DOHH2 (cell line): ENCODE results near the gene GLDC.

ENCODE experiments used
- H3F3A ChIP-seq: fragments of 200-600 bp; sonication (generic), shearing (Covaris generic); 2 replicates; pipeline ENCODE4 v1.6.0; 2016; ENCODE audit warnings: antibody characterized with exemption, mild to moderate bottlenecking; ENCODE audit not compliant: control insufficient read depth, insufficient read depth
- H3K27ac ChIP-seq: fragments of 200-600 bp; sonication (generic); 2 replicates; pipeline ENCODE4 v1.5.1; 2014; ENCODE audit warnings: low read depth, mild to moderate bottlenecking, low read length, moderate library complexity
- H3K27me3 ChIP-seq: fragments of 200-600 bp; sonication (generic); 2 replicates; pipeline ENCODE4 v1.6.1; 2014; ENCODE audit warnings: mild to moderate bottlenecking, low read length, mixed read lengths; ENCODE audit not compliant: control insufficient read depth
- H3K36me3 ChIP-seq: fragments of 200-600 bp; sonication (generic); 2 replicates; pipeline ENCODE4 v1.6.1; 2014; ENCODE audit warnings: mild to moderate bottlenecking, low read length, moderate library complexity, mixed read lengths; ENCODE audit not compliant: control insufficient read depth
- H3K4me1 ChIP-seq: fragments of 200-600 bp; sonication (generic); 2 replicates; pipeline ENCODE4 v1.6.1; 2014; ENCODE audit warnings: mild to moderate bottlenecking, low read length, mixed read lengths; ENCODE audit not compliant: control insufficient read depth
- H3K4me2 ChIP-seq: fragments of 200-600 bp; sonication (generic); 2 replicates; pipeline ENCODE4 v1.6.0; 2014; ENCODE audit warnings: mild to moderate bottlenecking, low read length, moderate library complexity
- H3K4me3 ChIP-seq: fragments of 200-600 bp; sonication (generic); 2 replicates; pipeline ENCODE4 v1.5.1; 2014; ENCODE audit warnings: mild to moderate bottlenecking, low read length, mixed read lengths
- H3K79me2 ChIP-seq: fragments of 200-600 bp; sonication (generic); 2 replicates; pipeline ENCODE4 v1.6.1; 2014; ENCODE audit warnings: mild to moderate bottlenecking, low read length, mixed read lengths; ENCODE audit not compliant: control insufficient read depth
- H3K9me2 ChIP-seq: fragments of 200-600 bp; sonication (generic); replicated peaks from 2 replicates; pipeline ENCODE4 v1.6.1; 2014; ENCODE audit warnings: mild to moderate bottlenecking, low read length, mixed read lengths; ENCODE audit not compliant: control insufficient read depth
- H3K9me3 ChIP-seq: fragments of 200-600 bp; sonication (generic); 2 replicates; pipeline ENCODE4 v1.6.1; 2014; ENCODE audit warnings: antibody characterized with exemption, low read length, mixed read lengths; ENCODE audit not compliant: control insufficient read depth, insufficient read depth
- H4K20me1 ChIP-seq: fragments of 200-600 bp; sonication (generic); 2 replicates; pipeline ENCODE4 v1.6.0; 2014; ENCODE audit warnings: low read depth, mild to moderate bottlenecking, antibody characterized with exemption, low read length, moderate library complexity; ENCODE audit not compliant: control insufficient read depth, insufficient read depth
- CTCF ChIP-seq: fragments of 200-600 bp; sonication (generic); IDR thresholded peaks from one replicate; pipeline ENCODE4 v1.5.1; 2014; ENCODE audit warnings: antibody characterized with exemption, mild to moderate bottlenecking, low read depth, low read length; ENCODE audit not compliant: poor library complexity, severe bottlenecking
- EZH2phosphoT487 ChIP-seq: fragments of 200-600 bp; sonication (generic); IDR thresholded peaks from 2 replicates; pipeline ENCODE4 v1.6.1; 2017; ENCODE audit warnings: borderline replicate concordance, mild to moderate bottlenecking, antibody characterized with exemption, low read length, moderate library complexity, mixed read lengths

The GLDC gene

GRCh38 chr9:6673326-6674025 is 27.9 kb upstream of the GLDC start:
- Histone ChIP-seq H3K4me1 (no peaks in the 10 kb centered on the region), H3K27ac (no peak overlapping the region), H3F3A (no peaks in the 10 kb centered on the region), H3K79me2 (no peaks in the 10 kb centered on the region), H3K27me3 (no peaks in the 10 kb centered on the region), H3K9me3 (no peaks in the 10 kb centered on the region), H3K4me2 (no peak overlapping the region), H3K4me3 (no peak overlapping the region), H3K36me3 (no peaks in the 10 kb centered on the region), H3K9me2 (no peaks in the 10 kb centered on the region), H4K20me1 (no peaks in the 10 kb centered on the region)
- TF ChIP-seq EZH2phosphoT487 (no peak), CTCF (no peak)

- Histone ChIP-seq H4K20me1 (no peaks in the 10 kb centered on the region), H3K4me2 (no peak overlapping the region), H3K9me3 (no peaks in the 10 kb centered on the region), H3F3A (no peaks in the 10 kb centered on the region), H3K27me3 (no peaks in the 10 kb centered on the region), H3K36me3 (no peaks in the 10 kb centered on the region), H3K9me2 (no peaks in the 10 kb centered on the region), H3K4me3 (no peak overlapping the region), H3K4me1 (no peaks in the 10 kb centered on the region), H3K79me2 (no peaks in the 10 kb centered on the region), H3K27ac (no peak overlapping the region)
- TF ChIP-seq EZH2phosphoT487, result no peak
- no peak for TF ChIP-seq CTCF
Observed at GRCh38 chr9:6672118-6672517, 26.6 kb upstream of the GLDC start.

GRCh38 chr9:6671416-6671815 is 25.9 kb upstream of the GLDC start:
- Histone ChIP-seq H3K27me3 (no peaks in the 10 kb centered on the region), H4K20me1 (no peaks in the 10 kb centered on the region), H3K27ac (no peak overlapping the region), H3K4me1 (no peaks in the 10 kb centered on the region), H3K36me3 (no peaks in the 10 kb centered on the region), H3K79me2 (no peaks in the 10 kb centered on the region), H3K9me2 (no peaks in the 10 kb centered on the region), H3F3A (no peaks in the 10 kb centered on the region), H3K4me2 (no peak overlapping the region), H3K9me3 (no peaks in the 10 kb centered on the region), H3K4me3 (no peak overlapping the region)
- TF ChIP-seq CTCF, result no peak
- no peak for TF ChIP-seq EZH2phosphoT487
